Activated T-helper 1 cell treated with anti-CD3 and anti-CD28 coated beads, Interleukin-12 subunit alpha, Interleukin-12 subunit beta, Interleukin-2, Interleukin-4 antibody, amounts not matched to agents 30 ng/mL and 10 ng/mL and 1 ng/mL, durations not matched to agents 14 hours and 24 hours and 36 hours (primary cell): ENCODE data around the gene PDE10A. TPM values are rescaled to one million over a fixed set of nuclear protein-coding genes. Genes with fewer than 3 reads are reported as not detected.
"Not testable (repeated sequence)": the region's sequence is repeated elsewhere in the genome, so short reads cannot be mapped to it uniquely, and the experiment has no call there.

Experiments
- DNase-seq: peaks from one replicate; pipeline ENCODE4 v3.0.0; 2021; ENCODE audit warnings: low spot score
- H3K27ac Mint-ChIP-seq: one replicate; pipeline ENCODE4 v1.8.0; 2021; ENCODE audit warnings: mild to moderate bottlenecking, mixed read lengths
- H3K27me3 Mint-ChIP-seq: one replicate; pipeline ENCODE4 v1.8.0; 2022; ENCODE audit warnings: mild to moderate bottlenecking, moderate library complexity, mixed read lengths; ENCODE audit not compliant: insufficient read depth
- H3K36me3 Mint-ChIP-seq: one replicate; pipeline ENCODE4 v1.8.0; 2021; ENCODE audit warnings: low read depth, mixed read lengths
- H3K4me1 Mint-ChIP-seq: one replicate; pipeline ENCODE4 v1.8.0; 2021; ENCODE audit warnings: low read depth, mixed read lengths
- H3K4me3 Mint-ChIP-seq: one replicate; pipeline ENCODE4 v1.8.0; 2021; ENCODE audit warnings: mild to moderate bottlenecking, moderate library complexity, mixed read lengths
- H3K9me3 Mint-ChIP-seq: one replicate; pipeline ENCODE4 v1.8.0; 2021; ENCODE audit warnings: mixed read lengths
- intact Hi-C: fragments of 100-400 bp; cut with micrococcal nuclease; formaldehyde crosslinking; loops from one replicate; pipeline ENCODE4 v1.15.1; 2024
- total RNA-seq: library from RNA; stranded (reverse); gene quantifications from 2 replicates; pipeline ENCODE4 v1.2.3, GENCODE V29; 2022

The PDE10A gene
- total RNA-seq, 1 donor from 2014 or later, result not detected

- intact Hi-C loops, result no loop called here
- H3K4me1 Mint-ChIP-seq, result no peaks in the 10 kb centered on the region
- H3K36me3 Mint-ChIP-seq, result no peaks in the 10 kb centered on the region
- peaks cover 8% of the 10 kb centered on the region for H3K9me3 Mint-ChIP-seq
- H3K4me3 Mint-ChIP-seq, result no peak overlapping the region
- no peak overlapping the region for H3K27ac Mint-ChIP-seq
- H3K27me3 Mint-ChIP-seq, result no peaks in the 10 kb centered on the region
- no peak for DNase-seq
These were observed 60.8 kb downstream of the PDE10A start for GRCh38 chr6:165602291-165602690.

DNA sequence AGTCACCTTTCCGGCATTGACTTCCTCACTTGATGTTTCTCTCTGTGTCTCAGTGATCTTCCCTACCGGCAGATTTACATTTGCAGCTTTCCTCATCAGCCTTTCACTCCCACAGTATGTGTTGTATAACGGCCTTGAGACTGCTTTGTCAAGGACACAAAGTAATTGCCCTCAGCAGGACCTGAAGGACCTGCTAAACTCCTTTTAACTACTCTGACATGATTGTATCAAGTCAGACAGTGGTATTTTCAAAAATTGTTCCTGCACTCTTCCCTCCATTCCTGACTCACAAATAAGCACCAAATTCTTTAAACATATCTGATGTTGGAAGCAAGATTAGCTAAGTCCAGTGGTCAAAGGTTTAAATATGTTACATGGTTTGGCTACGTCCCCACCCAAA lies 62.4 kb downstream of the PDE10A start:
- H3K4me1 Mint-ChIP-seq, result no peaks in the 10 kb centered on the region
- intact Hi-C loops, result no loop called here
- peaks cover 8% of the 10 kb centered on the region for H3K9me3 Mint-ChIP-seq
- H3K27me3 Mint-ChIP-seq, result no peaks in the 10 kb centered on the region
- no peak for DNase-seq
- H3K36me3 Mint-ChIP-seq, result no peaks in the 10 kb centered on the region
- no peak overlapping the region for H3K4me3 Mint-ChIP-seq
- no peak overlapping the region for H3K27ac Mint-ChIP-seq

- Mint-ChIP-seq H3K27ac (no peak overlapping the region), H3K9me3 (peaks cover 8% of the 10 kb centered on the region), H3K4me3 (no peak overlapping the region), H3K36me3 (no peaks in the 10 kb centered on the region), H3K4me1 (no peaks in the 10 kb centered on the region), H3K27me3 (no peaks in the 10 kb centered on the region)
- DNase-seq, result no peak
- intact Hi-C loops, result no loop called here
These were observed 63.2 kb downstream of the PDE10A start for GRCh38 chr6:165599596-165600487.

DNA sequence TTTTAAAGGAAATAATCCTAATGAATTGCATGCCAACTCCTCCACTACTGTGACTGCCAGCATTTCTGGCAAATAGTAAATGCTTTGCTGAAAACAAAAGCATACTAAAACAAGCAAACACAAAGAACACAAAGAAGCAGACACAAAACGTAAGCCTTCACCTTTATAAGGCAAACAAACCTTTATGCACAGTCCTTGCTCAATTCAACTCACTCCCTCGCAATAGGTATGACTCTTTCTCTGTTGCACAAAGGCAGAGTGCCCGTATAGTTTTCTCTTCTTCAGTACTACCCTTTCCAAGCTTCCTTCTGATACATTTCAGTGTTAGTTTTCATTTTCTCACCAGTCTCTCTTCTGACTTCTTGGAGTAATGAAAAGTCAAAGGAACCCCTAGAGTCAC lies 63.9 kb downstream of the PDE10A start:
- intact Hi-C loops, result no loop called here
- Mint-ChIP-seq H3K27me3 (no peaks in the 10 kb centered on the region), H3K27ac (no peak overlapping the region), H3K4me1 (no peaks in the 10 kb centered on the region), H3K36me3 (no peaks in the 10 kb centered on the region), H3K9me3 (peaks cover 8% of the 10 kb centered on the region), H3K4me3 (no peak overlapping the region)
- no peak for DNase-seq

GRCh38 chr6:165597821-165598220 lies 65.2 kb downstream of the PDE10A start:
- intact Hi-C loops, result no loop called here
- no peaks in the 10 kb centered on the region for H3K36me3 Mint-ChIP-seq

GRCh38 chr6:165594584-165595333 lies 68.3 kb downstream of the PDE10A start:
- H3K36me3 Mint-ChIP-seq, result no peaks in the 10 kb centered on the region
- H3K9me3 Mint-ChIP-seq, result no peaks in the 10 kb centered on the region
- no peaks in the 10 kb centered on the region for H3K27me3 Mint-ChIP-seq
- intact Hi-C loops, result no loop called here
- H3K4me1 Mint-ChIP-seq, result no peaks in the 10 kb centered on the region
- no peak for DNase-seq
- H3K27ac Mint-ChIP-seq, result no peak overlapping the region
- no peak overlapping the region for H3K4me3 Mint-ChIP-seq

More at GRCh38 chr6:165597821-165598220, 65.2 kb downstream of the PDE10A start:
- Mint-ChIP-seq H3K4me3 (no peak overlapping the region), H3K27ac (no peak overlapping the region), H3K4me1 (no peaks in the 10 kb centered on the region), H3K9me3 (peaks cover 8% of the 10 kb centered on the region), H3K27me3 (no peaks in the 10 kb centered on the region)
- no peak for DNase-seq

DNA sequence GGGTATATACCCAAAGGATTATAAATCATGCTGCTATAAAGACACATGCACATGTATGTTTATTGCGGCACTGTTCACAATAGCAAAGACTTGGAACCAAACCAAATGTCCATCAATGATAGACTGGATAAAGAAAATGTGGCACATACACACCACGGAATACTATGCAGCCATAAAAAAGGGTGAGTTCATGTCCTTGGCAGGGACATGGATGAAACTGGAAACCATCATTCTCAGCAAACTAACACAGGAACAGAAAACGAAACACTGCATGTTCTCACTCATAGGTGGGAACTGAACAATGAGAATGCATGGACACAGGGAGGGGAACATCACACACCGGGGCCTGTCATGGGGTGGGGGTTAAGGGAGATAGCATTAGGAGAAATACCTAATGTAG lies 70.1 kb downstream of the PDE10A start:
- H3K36me3 Mint-ChIP-seq, H3K4me3 Mint-ChIP-seq, intact Hi-C loops, DNase-seq, H3K4me1 Mint-ChIP-seq, H3K27me3 Mint-ChIP-seq, H3K9me3 Mint-ChIP-seq, H3K27ac Mint-ChIP-seq: not testable (repeated sequence)

- intact Hi-C loops, result no loop called here
- H3K27me3 Mint-ChIP-seq, result no peaks in the 10 kb centered on the region
- H3K9me3 Mint-ChIP-seq, result no peaks in the 10 kb centered on the region
- H3K4me3 Mint-ChIP-seq, result no peak overlapping the region
- H3K36me3 Mint-ChIP-seq, result no peaks in the 10 kb centered on the region
- no peak for DNase-seq
- H3K4me1 Mint-ChIP-seq, result no peaks in the 10 kb centered on the region
- H3K27ac Mint-ChIP-seq, result no peak overlapping the region
These were observed 74.5 kb downstream of the PDE10A start for GRCh38 chr6:165588515-165588914.

- Mint-ChIP-seq H3K27me3 (no peaks in the 10 kb centered on the region), H3K27ac (no peak overlapping the region), H3K36me3 (no peaks in the 10 kb centered on the region), H3K9me3 (no peaks in the 10 kb centered on the region), H3K4me1 (no peaks in the 10 kb centered on the region), H3K4me3 (no peak overlapping the region)
- intact Hi-C loops, result no loop called here
- DNase-seq, result no peak
These were observed 75.8 kb downstream of the PDE10A start for GRCh38 chr6:165587206-165587605.

DNA sequence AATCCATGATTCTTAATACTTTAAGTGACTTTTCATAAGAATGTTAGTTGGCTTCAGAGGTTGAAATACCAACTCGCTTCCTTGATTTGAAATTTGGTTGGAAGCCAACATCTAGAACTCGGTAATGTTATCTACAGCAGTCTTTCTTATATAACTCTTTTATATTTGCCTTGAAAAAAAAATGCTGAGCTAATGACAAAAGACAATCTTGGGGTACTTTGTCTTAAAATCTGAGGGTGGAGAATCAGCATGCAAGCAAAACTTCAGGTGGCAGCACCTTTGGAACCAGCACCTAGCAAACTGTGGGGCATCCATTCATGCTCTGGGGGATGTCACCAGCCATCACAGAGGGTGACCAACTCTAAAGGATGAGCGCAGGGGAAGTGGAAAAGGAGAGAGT lies 76.3 kb downstream of the PDE10A start:
- Mint-ChIP-seq H3K27me3 (no peaks in the 10 kb centered on the region), H3K27ac (no peak overlapping the region), H3K9me3 (no peaks in the 10 kb centered on the region), H3K4me1 (no peaks in the 10 kb centered on the region), H3K4me3 (no peak overlapping the region), H3K36me3 (no peaks in the 10 kb centered on the region)
- no peak for DNase-seq
- intact Hi-C loops, result no loop called here

- H3K9me3 Mint-ChIP-seq, result no peaks in the 10 kb centered on the region
These were observed 78.0 kb downstream of the PDE10A start for GRCh38 chr6:165585060-165585459.

GRCh38 chr6:165584541-165584940 lies 78.5 kb downstream of the PDE10A start:
- intact Hi-C loops, result no loop called here
- Mint-ChIP-seq H3K4me1 (no peaks in the 10 kb centered on the region), H3K36me3 (no peaks in the 10 kb centered on the region), H3K27me3 (no peaks in the 10 kb centered on the region), H3K9me3 (no peaks in the 10 kb centered on the region), H3K4me3 (no peak overlapping the region), H3K27ac (no peak overlapping the region)
- no peak for DNase-seq

More at GRCh38 chr6:165585060-165585459, 78.0 kb downstream of the PDE10A start:
- H3K27ac Mint-ChIP-seq, result no peak overlapping the region
- intact Hi-C loops, result no loop called here
- no peaks in the 10 kb centered on the region for H3K4me1 Mint-ChIP-seq
- DNase-seq, result no peak
- no peaks in the 10 kb centered on the region for H3K27me3 Mint-ChIP-seq
- no peaks in the 10 kb centered on the region for H3K36me3 Mint-ChIP-seq
- no peak overlapping the region for H3K4me3 Mint-ChIP-seq

DNA sequence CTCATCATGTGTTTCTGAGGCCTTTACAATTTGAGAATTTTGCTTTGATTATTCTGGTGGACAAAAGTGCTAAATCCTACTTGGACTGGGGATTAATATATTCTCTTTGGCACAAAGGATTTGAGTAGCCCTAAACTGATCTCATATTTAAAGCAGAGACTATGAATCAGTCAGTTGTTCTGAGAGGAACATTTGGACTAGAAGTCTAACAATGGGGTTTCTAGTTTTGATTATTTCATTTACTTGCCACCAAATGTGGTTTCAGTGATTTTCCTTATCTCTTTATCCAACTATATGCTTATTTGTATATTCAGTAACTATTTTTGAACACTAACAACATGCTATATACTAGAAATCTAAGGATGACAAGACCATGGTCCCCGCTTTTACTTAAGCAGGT lies 81.4 kb downstream of the PDE10A start:
- Mint-ChIP-seq H3K9me3 (no peaks in the 10 kb centered on the region), H3K4me3 (no peak overlapping the region), H3K4me1 (no peaks in the 10 kb centered on the region), H3K27me3 (no peaks in the 10 kb centered on the region), H3K36me3 (no peaks in the 10 kb centered on the region), H3K27ac (no peak overlapping the region)
- intact Hi-C loops, result no loop called here
- no peak for DNase-seq
